Gastroesophageal sphincter (tissue), 4 donors: ENCODE data around the gene FOXO4. TPM values are rescaled to one million over a fixed set of nuclear protein-coding genes. Genes with fewer than 3 reads are reported as not detected.
"Not testable (repeated sequence)": the region's sequence is repeated elsewhere in the genome, so short reads cannot be mapped to it uniquely, and the experiment has no call there.

ENCODE experiments used
- ATAC-seq: fragments of 150-250 bp; one replicate; pipeline ENCODE4 v1.9.1; 2016; ENCODE audit warnings: mild to moderate bottlenecking, moderate library complexity
- H3K27ac ChIP-seq, 4 donors: fragments of 200-600 bp; sonication (generic) in 3 of 4; 1 replicate in 3 of 4; 2 replicates in 1 of 4; pipeline ENCODE4 v1.5.1; 2016 to 2019
- H3K27me3 ChIP-seq: fragments of 200-600 bp; sonication (generic); one replicate; pipeline ENCODE4 v1.5.1; 2019
- H3K36me3 ChIP-seq, 2 donors: fragments of 200-600 bp; sonication (generic); one replicate each; pipeline ENCODE4 v1.5.1; 2019; ENCODE audit warnings: control low read depth in 1 of 2
- H3K4me1 ChIP-seq, 3 donors: fragments of 200-600 bp; sonication (generic); 1 replicate in 2 of 3; 2 replicates in 1 of 3; pipeline ENCODE4 v1.5.1; 2016 to 2019; ENCODE audit warnings: control low read depth in 2 of 3
- H3K4me3 ChIP-seq, 2 donors: fragments of 200-600 bp; sonication (generic); one replicate each; pipeline ENCODE4 v1.5.1; 2019; ENCODE audit warnings: mild to moderate bottlenecking in 1 of 2, moderate library complexity in 1 of 2
- H3K9me3 ChIP-seq, 3 donors: fragments of 200-600 bp; sonication (generic); one replicate each; pipeline ENCODE4 v1.5.1; 2017 to 2019; ENCODE audit warnings: control low read depth in 2 of 3
- CTCF ChIP-seq, 4 experiments: fragments of 200-600 bp in 2 of 4; fragments of 450-650 bp in 2 of 4; sonication (generic) in 1 of 4; IDR thresholded peaks; one replicate each; pipeline ENCODE4 v1.5.1; 2017 to 2019; ENCODE audit warnings: antibody characterized with exemption in 4 of 4, mild to moderate bottlenecking in 2 of 4, moderate library complexity in 2 of 4
- EP300 ChIP-seq: sonication (generic); formaldehyde crosslinking; IDR thresholded peaks from one replicate; pipeline ENCODE4 v1.6.1; 2017; ENCODE audit warnings: antibody characterized with exemption, mild to moderate bottlenecking
- POLR2A ChIP-seq, 2 donors: fragments of 450-650 bp; IDR thresholded peaks; one replicate each; pipeline ENCODE4 v1.6.1; 2017; ENCODE audit warnings: antibody characterized with exemption in 2 of 2, mild to moderate bottlenecking in 2 of 2, moderate library complexity in 1 of 2
- POLR2AphosphoS5 ChIP-seq: sonication (generic); formaldehyde crosslinking; IDR thresholded peaks from one replicate; pipeline ENCODE4 v1.6.1; 2017; ENCODE audit warnings: antibody characterized with exemption
- WGBS, 2 donors: methylation state at CpG; one replicate each; pipeline ENCODE4 v1.1.5; 2018; ENCODE audit warnings: low coverage in 1 of 2; 5-methylcytosine and 5-hydroxymethylcytosine counted together
- total RNA-seq, 4 donors: library from RNA; depleted of rRNA; stranded (reverse); fragments of >200 nt; gene quantifications; one replicate each; pipeline ENCODE4 v1.1.0, GENCODE V29; 2016

Gene FOXO4, protein sequence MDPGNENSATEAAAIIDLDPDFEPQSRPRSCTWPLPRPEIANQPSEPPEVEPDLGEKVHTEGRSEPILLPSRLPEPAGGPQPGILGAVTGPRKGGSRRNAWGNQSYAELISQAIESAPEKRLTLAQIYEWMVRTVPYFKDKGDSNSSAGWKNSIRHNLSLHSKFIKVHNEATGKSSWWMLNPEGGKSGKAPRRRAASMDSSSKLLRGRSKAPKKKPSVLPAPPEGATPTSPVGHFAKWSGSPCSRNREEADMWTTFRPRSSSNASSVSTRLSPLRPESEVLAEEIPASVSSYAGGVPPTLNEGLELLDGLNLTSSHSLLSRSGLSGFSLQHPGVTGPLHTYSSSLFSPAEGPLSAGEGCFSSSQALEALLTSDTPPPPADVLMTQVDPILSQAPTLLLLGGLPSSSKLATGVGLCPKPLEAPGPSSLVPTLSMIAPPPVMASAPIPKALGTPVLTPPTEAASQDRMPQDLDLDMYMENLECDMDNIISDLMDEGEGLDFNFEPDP
- total RNA-seq = 10 to 100 TPM; 19.9 to 48.2 (median 28.9) TPM

- Histone ChIP-seq H3K4me3 (peak within 1 kb of the TSS; percentile 62 to 72), H3K36me3 (no peaks in the 10 kb centered on the region), H3K27ac (peak within 1 kb of the TSS; percentile 73 to 85 (median 78)), H3K9me3 (no peaks in the 10 kb centered on the region), H3K4me1 (peaks cover 0 to 26% (median 0%) of the 10 kb centered on the region in 3 donors), H3K27me3 (no peaks in the 10 kb centered on the region)
- TF ChIP-seq CTCF (IDR thresholded peaks at IDR 0.05) = no peak
- no peak for TF ChIP-seq POLR2AphosphoS5
- TF ChIP-seq EP300 = no peak
- WGBS, 2 donors = 4 to 20% methylated on average over 15 to 22 of the region's 29 CpGs
- ATAC-seq = peak; percentile 96
Measured at GRCh38 chrX:71095555-71095980, at the start of gene FOXO4. TSS of gene FOXO4 (plus strand) at chrX:71095851. CDS start at chrX:71096529, 678 bp downstream.

DNA sequence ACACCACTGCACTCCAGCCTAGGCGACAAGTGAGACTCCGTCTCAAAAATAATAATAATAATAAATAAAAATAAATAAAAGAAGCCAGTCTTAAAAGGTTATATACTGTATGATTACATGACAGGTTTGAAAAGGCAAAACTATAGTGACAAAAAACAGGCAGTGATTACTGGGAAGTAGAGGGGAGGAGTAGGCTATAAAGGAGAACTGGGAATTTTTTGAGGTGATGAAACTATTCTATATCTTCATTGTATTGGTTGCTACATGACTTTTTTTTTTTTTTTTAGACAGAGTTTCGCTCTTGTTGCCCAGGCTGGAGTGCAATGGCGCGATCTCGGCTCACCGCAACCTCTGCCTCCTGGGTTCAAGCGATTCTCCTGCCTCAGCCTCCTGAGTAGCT lies 47.8 kb upstream of the FOXO4 start:
- 80 to 90% methylated on average over 2 to 4 of the region's 8 CpGs for WGBS, 2 donors
- not testable (repeated sequence) for H3K9me3 ChIP-seq

DNA sequence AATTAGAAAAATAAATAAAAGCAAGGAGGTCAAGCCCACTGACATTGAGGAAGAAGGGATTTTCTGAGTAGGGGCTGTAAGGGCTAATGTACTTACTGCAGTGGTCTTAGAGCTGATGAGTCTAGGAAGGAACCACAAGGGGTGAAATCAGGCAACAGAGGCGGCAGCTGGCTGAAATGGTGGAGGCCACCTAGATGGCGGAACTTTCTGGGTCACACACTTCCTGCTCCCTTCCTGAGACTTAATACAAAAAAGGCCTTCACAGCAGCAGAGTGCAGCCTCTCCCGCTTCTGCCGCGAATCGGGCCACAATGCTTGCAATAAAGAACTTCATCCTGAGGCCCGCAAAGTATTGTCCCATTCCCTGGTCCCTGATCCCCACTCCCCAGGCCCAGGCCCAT lies 42.9 kb upstream of the FOXO4 start:
- Histone ChIP-seq H3K27ac (no peak overlapping the region), H3K9me3 (no peaks in the 10 kb centered on the region), H3K4me1 (no peaks in the 10 kb centered on the region), H3K27me3 (no peaks in the 10 kb centered on the region), H3K36me3 (no peaks in the 10 kb centered on the region), H3K4me3 (no peak overlapping the region)
- WGBS, 2 donors = 40% methylated on average over 1 of the region's 7 CpGs; no CpG with 5 or more reads in 1 of the 2 donors
- no peak for TF ChIP-seq POLR2A (IDR thresholded peaks at IDR 0.05)
- TF ChIP-seq CTCF (IDR thresholded peaks at IDR 0.05) = no peak
- no peak for TF ChIP-seq POLR2AphosphoS5
- no peak for TF ChIP-seq EP300
- ATAC-seq = no peak

More for the DNA sequence above, 47.8 kb upstream of the FOXO4 start:
- not testable (repeated sequence) for H3K4me1 ChIP-seq, H3K4me3 ChIP-seq, H3K27ac ChIP-seq, H3K36me3 ChIP-seq, H3K27me3 ChIP-seq, ATAC-seq

DNA sequence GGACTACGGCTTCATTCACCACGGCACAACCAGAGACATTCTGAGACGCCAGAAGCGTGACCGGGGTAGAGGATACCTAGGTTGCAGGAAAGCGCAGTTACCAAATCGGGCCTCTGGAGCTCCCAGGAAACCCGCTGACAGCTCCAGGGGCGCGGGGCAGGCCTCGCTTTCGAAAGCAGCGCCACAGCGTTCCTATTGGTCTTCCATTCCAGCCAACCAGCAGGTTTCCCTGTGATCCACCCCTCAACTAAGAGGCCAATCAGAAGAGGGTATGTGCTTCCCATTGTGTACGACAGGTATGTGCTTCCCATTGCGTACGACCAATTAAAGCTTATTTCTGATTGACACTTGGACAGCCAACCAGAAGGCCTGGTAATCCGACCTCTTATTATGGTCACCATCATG lies 42.4 kb upstream of the FOXO4 start:
- TF ChIP-seq POLR2A (IDR thresholded peaks at IDR 0.05) = no peak
- TF ChIP-seq CTCF (IDR thresholded peaks at IDR 0.05) = no peak
- no peak for TF ChIP-seq POLR2AphosphoS5
- no peak for TF ChIP-seq EP300
- ATAC-seq = no peak
- Histone ChIP-seq H3K4me3 (no peak overlapping the region), H3K9me3 (no peaks in the 10 kb centered on the region), H3K4me1 (no peaks in the 10 kb centered on the region), H3K36me3 (no peaks in the 10 kb centered on the region), H3K27ac (no peak overlapping the region), H3K27me3 (no peaks in the 10 kb centered on the region)
- WGBS, 2 donors = 84% methylated on average over 4 of the region's 18 CpGs; no CpG with 5 or more reads in 1 of the 2 donors

- Histone ChIP-seq H3K4me3 (no peak overlapping the region), H3K27ac (no peak overlapping the region)
- TF ChIP-seq EP300 (no peak), POLR2AphosphoS5 (no peak), POLR2A (IDR thresholded peaks at IDR 0.05) (no peak), CTCF (IDR thresholded peaks at IDR 0.05) (no peak)
Measured at GRCh38 chrX:71056867-71057266, 38.8 kb upstream of the FOXO4 start.

More at GRCh38 chrX:71056867-71057266, 38.8 kb upstream of the FOXO4 start:
- no peaks in the 10 kb centered on the region for H3K27me3 ChIP-seq
- ATAC-seq = no peak
- H3K36me3 ChIP-seq = peaks cover 0 to 32% of the 10 kb centered on the region in 2 donors
- H3K4me1 ChIP-seq = no peaks in the 10 kb centered on the region
- H3K9me3 ChIP-seq = no peaks in the 10 kb centered on the region
